ENCODE results near the gene ERC1.
A peak's percentile ranks its signal among the peaks of the same experiment; 100 is the strongest.

ERC1 gene

GRCh38 chr12:1384910-1385309, 393.9 kb downstream of the ERC1 start (continued):
- TF ChIP-seq ZNF645 (tag by site-specific recombination; IDR thresholded peaks at IDR 0.05) (no peak), ZNF121 (tag by site-specific recombination; IDR thresholded peaks at IDR 0.05) (no peak)

GRCh38 chr12:1391722-1392121, 400.7 kb downstream of the ERC1 start:
- H3K9me3 ChIP-seq (ENCODE audit: control insufficient read depth, insufficient read depth, low read depth, low read length), result peaks cover 2% of the 10 kb centered on the region; the same call in 1 of the 2 replicates
- H3K4me3 ChIP-seq (ENCODE audit: low read depth, low read length), result no peak overlapping the region
- H3K4me1 ChIP-seq (ENCODE audit: control insufficient read depth, insufficient read depth, low read length), result no peaks in the 10 kb centered on the region
- POLR2A ChIA-PET, result no interaction called here
- no peak overlapping the region for H3K27ac ChIP-seq (ENCODE audit: extremely low read depth, low read depth, low read length)
- no peak for TF ChIP-seq ZBTB10 (tag by site-specific recombination; IDR thresholded peaks at IDR 0.05)
- TF ChIP-seq SALL2 (tag by site-specific recombination; IDR thresholded peaks at IDR 0.05; ENCODE audit: borderline replicate concordance), result no peak
- no peak for TF ChIP-seq ZNF174 (tag by site-specific recombination; IDR thresholded peaks at IDR 0.05)
- TF ChIP-seq ZNF354C (tag by site-specific recombination; IDR thresholded peaks at IDR 0.05; ENCODE audit: borderline replicate concordance, low read depth), result no peak
- TF ChIP-seq ZNF624 (tag by site-specific recombination; IDR thresholded peaks at IDR 0.05), result no peak
- TF ChIP-seq ZNF169 (tag by site-specific recombination; IDR thresholded peaks at IDR 0.05), result no peak
- no peak for TF ChIP-seq ZNF214 (tag by site-specific recombination; IDR thresholded peaks at IDR 0.05; ENCODE audit: borderline replicate concordance)
- no peak for TF ChIP-seq ZBTB20 (tag by site-specific recombination; IDR thresholded peaks at IDR 0.05)
- TF ChIP-seq ZBTB49 (tag by site-specific recombination; IDR thresholded peaks at IDR 0.05; ENCODE audit: low read depth), result no peak
- TF ChIP-seq ZNF423 (tag by site-specific recombination; IDR thresholded peaks at IDR 0.05), result no peak
- no peak for TF ChIP-seq ZFP37 (tag by site-specific recombination; IDR thresholded peaks at IDR 0.05)
- peak; percentile 16; the same call in 1 of the 2 replicates for TF ChIP-seq ZNF18 (tag by site-specific recombination; IDR thresholded peaks at IDR 0.05)
- no peak for TF ChIP-seq ZNF292 (tag by site-specific recombination; IDR thresholded peaks at IDR 0.05; ENCODE audit: borderline replicate concordance, low read depth)
- peak; percentile 92 for TF ChIP-seq SETDB1 (IDR thresholded peaks at IDR 0.05; ENCODE audit: insufficient read length, low read length)
- TF ChIP-seq ZNF148 (tag by site-specific recombination; IDR thresholded peaks at IDR 0.05; ENCODE audit: borderline replicate concordance), result no peak
- no peak for TF ChIP-seq ZNF324 (tag by site-specific recombination; IDR thresholded peaks at IDR 0.05)
- no peak for TF ChIP-seq ZNF10 (tag by site-specific recombination; IDR thresholded peaks at IDR 0.05)
- no peak for TF ChIP-seq PRDM1 (tag by site-specific recombination; IDR thresholded peaks at IDR 0.05)
- TF ChIP-seq ZNF664 (tag by site-specific recombination; IDR thresholded peaks at IDR 0.05), result no peak
- peak; percentile 97; the same call in 1 of the 2 replicates for TF ChIP-seq TRIM28 (IDR thresholded peaks at IDR 0.05; ENCODE audit: borderline replicate concordance, low read length)
- CTCF ChIA-PET, result no interaction called here
- H3K36me3 ChIP-seq (ENCODE audit: control insufficient read depth in 2 of 2, insufficient read depth in 1 of 2, low read length in 2 of 2), result peaks cover 0 to 12% of the 10 kb centered on the region in 2 experiments; a peak in 1 of 3 replicates
